Activated CD8-positive, alpha-beta memory T cell treated with anti-CD3 and anti-CD28 coated beads for 36 hours (primary cell): Measurements from ENCODE around the gene TRERF1. TPM values are rescaled to one million over a fixed set of nuclear protein-coding genes. Genes with fewer than 3 reads are reported as not detected.

Source experiments
- CTCF ChIA-PET: fragments of 350-600 bp; sonication (Branson Sonifier 250); formaldehyde crosslinking; loops from one replicate; lab custom pipeline; 2021; ENCODE audit warnings: antibody characterized with exemption; lab: Charles Lee
- POLR2A ChIA-PET: fragments of 350-600 bp; sonication (Branson Sonifier 250); formaldehyde crosslinking; loops from one replicate; lab custom pipeline; 2021; ENCODE audit warnings: antibody characterized with exemption; lab: Charles Lee
- total RNA-seq, 2 experiments: library from RNA; stranded (reverse); gene quantifications; one replicate each; pipeline ENCODE4 v1.2.3, GENCODE V29; 2021

TRERF1 gene
- total RNA-seq, 2 experiments from 2014 or later = 7.5 to 8.1 TPM

DNA sequence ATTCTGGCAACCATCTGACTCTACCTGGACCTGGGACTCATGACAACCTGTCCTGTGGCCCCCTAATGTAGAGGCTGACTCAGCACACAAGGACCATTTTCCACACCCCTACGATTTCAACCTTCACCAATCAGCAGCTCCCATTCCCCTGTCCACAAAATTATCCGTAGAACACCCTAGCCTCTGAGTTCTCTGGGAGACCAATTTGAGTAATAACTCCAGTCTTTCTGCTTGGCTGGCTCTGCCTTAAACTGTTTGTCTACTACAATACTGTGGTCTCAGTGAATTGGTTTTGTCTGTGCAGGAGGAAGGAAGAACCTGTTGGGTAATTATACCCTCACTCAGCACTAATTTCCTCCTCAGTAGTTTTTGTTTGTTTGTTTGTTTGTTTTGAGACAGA is 134.7 kb downstream of the TRERF1 start:
- CTCF ChIA-PET = interaction anchor here (1.0 kb wide), 1 partner anchor 23 kb away, joined by 4 read pairs; no protein-coding TSS in a partner anchor
- POLR2A ChIA-PET = no interaction called here

DNA sequence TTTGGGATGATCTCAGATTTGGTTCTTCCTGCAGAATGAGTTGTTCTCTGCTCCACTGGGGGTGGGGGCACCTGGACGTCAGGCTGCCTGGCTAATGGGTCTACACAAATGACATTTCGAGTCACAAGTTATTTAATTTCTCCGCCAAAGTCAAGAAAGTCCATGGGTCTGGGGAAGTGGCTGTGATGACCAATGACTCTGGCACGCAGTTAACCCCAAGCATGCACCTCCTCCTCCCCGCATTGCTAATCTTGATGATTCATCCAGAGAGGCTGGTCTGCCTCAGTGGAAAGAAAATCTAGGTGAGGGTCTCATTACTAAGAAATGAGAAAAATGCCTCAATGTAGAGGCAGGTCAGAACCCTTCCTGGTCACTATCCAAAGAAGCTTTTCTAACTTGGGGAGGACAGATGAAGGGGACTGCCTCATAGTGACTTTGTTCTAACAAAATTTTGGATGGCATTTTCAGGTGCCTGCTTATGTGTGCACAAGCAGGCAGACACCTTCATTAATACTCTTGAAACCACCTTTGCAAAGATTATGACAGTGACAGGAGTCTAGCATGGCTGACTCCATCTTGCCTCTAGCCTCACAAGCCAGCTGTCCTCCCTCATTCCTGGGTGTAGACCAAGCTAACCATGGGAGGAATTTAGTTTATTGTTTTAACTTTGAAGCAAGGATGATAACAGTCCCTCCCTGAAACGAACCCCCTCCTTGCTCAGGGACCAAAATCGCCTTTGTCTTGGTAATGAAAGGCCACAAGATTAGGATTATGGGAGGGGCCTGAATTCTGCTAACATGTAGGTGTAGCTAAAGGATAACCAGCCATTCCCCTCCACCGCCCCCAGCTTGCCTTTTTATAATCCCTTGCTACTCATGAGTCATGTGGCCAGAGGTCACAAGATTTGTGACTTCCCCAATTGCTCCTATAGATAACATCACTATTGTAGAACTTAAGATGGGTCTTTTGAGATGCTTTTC is 135.4 kb downstream of the TRERF1 start:
- CTCF ChIA-PET = interaction anchor here (1.0 kb wide), 1 partner anchor 23 kb away, joined by 4 read pairs; no protein-coding TSS in a partner anchor

DNA sequence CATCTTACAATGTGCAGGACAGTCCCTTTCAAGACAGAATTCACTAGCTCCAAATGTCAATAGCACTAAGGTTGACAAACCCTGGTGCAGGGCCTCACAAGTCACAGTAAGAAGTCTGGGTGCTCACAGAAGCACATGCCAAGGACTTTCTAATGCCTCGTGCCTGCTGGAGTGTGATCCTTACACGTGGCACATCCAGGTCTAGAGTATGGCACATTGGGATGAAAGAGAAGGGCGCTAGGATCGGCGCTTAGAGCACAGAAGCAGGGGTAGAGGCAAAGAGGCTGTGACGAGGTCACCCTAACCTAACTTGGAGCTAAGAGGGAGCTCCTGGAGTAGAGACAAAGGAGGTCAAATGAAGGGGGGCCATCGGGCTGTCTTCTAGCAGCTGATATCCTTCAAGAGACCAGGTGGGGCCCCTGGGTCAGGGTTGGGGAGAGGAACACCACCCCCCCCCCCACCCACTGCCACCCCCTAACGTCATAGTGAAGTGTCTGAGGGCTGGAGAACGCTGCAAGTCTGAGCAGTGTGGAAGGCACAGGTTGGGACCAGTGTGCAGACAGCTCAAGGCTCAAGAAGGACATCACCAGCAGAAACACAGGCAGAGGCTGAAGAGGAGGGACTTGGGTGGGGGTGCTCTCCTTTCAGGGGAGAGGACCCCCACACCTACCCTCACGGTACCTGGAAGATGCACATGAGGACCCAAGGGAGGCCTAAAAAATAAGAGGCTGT is 136.3 kb downstream of the TRERF1 start:
- CTCF ChIA-PET = no interaction called here
- POLR2A ChIA-PET = interaction anchor here (1.3 kb wide), 1 partner anchor 24 kb away, joined by 3 read pairs; no protein-coding TSS in a partner anchor

More for the DNA sequence above, 135.4 kb downstream of the TRERF1 start:
- POLR2A ChIA-PET = interaction anchor here (1.3 kb wide), 1 partner anchor 23 kb away, joined by 3 read pairs; no protein-coding TSS in a partner anchor

DNA sequence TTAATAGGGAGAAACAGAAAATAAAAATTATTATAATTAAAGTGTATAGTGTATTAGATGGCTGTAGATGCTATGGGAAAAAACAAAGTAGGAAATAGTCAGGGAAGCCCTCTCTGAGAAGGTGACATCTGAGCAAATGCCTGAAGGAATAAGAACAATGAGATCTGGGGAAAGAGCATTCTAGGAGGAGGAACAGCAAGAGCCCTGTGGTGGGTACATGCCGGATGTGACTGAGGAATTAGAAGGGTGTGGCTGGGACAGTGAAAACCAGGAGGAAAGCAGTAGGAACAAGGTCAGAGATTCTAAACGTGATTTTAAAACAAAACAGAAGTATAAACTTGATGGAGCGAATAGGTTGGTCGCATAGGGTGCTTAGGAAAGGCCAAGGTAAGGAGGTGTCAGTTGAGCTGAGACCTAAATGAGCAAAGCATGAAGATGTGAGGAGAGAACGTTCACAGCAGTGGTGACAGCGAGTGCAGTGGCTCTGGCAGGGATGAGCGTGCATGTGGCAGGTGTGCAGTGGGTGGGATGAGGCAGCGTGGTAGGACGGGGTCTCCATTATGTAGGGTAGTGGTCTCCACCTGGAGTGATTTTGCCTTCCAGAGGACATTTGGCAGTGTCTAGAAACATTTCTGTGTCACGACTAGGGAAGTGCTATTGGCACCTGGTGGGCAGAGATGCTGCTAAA is 137.0 kb downstream of the TRERF1 start:
- ChIA-PET CTCF (no interaction called here), POLR2A (no interaction called here)

DNA sequence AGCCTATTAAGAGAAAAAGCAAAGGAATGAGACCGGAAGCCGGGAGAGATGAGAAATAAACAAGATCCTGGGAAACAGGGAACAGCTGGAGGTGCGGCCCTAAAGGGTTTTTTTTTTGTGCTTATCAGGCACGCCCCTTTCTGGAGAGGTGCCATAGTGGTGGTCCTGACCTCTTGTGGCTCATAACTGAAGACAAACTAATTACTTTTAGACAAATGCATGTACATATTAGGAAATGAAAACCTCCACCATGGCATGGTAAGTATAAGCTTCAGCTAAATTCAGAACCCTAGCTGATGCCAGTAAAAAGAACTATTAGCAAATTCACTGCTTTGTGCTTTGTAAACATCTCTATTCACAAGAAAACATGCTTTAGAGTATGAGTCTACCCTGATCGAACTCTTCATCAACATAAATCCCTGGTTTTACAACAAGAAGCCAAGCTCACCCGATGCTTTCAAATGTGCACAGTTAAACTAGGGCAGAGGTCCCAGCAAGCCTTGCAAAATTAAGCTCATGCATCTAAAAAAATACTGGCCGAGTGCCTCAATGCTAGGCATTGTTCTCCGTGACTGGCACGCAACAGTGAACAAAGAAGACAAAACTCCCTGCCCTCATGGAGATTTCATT is 137.7 kb downstream of the TRERF1 start:
- ChIA-PET CTCF (interaction anchor here (1.2 kb wide), 1 partner anchor 233 kb away, joined by 3 read pairs; no protein-coding TSS in a partner anchor), POLR2A (no interaction called here)

DNA sequence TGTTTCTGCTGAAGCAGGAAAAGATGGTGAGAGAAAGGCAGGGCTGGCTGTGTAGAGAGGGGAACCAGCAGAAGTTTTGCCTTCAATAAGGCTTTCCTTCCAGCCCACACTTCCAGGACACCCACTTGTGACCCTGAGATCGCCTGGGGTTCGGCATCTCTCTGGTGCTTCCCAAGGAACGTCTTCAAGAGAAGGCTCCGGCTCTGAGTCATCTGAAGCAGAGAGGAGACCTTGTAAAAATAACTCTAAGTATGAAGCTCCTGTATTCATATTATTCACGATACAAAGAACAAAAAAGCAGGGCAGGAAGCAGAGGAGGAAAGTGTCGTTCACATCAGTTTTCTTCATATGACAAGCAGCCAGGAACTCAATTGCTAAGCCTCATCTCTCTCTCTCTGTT is 138.7 kb downstream of the TRERF1 start:
- POLR2A ChIA-PET = no interaction called here
- CTCF ChIA-PET = interaction anchor here (1.2 to 1.3 kb wide), 2 partner anchors 26 to 234 kb away, joined by 3 to 4 read pairs; no protein-coding TSS in a partner anchor

DNA sequence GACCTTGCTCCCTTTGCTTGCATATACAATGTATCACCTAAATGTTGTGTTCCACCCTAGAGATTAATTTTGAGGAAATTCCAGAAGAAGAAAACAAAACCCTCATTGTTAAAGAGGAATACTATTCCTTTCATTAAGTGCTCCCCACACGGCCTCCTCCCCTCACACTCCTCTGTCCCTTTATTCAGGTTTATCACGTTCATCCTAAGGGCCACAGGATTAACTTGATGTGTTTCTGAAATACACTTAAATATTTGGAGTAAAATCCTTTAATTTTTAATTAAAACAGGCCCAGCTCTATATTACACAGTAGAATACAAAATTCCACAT is 144.6 kb downstream of the TRERF1 start:
- ChIA-PET CTCF (interaction anchor here (1.1 to 1.4 kb wide), 2 partner anchors 14 to 240 kb away, joined by 3 to 4 read pairs; no protein-coding TSS in a partner anchor), POLR2A (interaction anchor here (0.7 kb wide), 1 partner anchor 12 kb away, joined by 4 read pairs; no protein-coding TSS in a partner anchor)

DNA sequence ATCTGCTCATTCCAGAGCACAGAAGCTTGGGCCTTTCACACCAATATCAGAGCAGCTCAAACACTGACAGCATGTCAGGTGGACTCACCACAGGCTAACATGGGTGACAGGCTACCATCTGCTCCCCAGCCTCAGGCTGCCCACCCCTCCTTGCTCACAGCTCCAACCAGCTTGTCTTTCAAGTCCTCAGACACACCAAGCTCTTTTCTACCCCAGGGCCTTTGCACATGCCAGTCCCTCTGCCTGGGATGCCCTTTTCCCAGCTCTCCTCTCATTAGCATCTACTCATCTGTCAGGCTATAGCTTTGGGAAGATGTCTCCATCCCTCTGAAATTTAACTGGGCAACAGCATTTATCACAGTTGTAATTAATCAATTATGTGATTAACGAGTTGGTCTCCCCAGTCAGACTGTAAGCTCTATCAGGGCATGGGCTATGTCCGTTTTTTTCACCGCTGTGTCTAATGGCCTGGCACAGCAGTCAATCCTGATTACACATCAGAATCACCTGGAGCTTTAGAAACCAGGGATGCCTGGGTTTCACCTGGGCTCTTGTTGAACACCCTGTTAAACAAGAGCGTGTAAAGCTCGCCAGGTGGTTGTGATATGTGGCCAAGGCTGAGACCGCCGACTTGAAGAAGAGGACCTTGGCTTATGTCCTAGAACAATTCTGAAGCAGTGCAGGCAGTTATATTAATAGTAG is 145.1 kb downstream of the TRERF1 start:
- POLR2A ChIA-PET = no interaction called here
- CTCF ChIA-PET = interaction anchor here (1.3 kb wide), 1 partner anchor 241 kb away, joined by 4 read pairs; no protein-coding TSS in a partner anchor

DNA sequence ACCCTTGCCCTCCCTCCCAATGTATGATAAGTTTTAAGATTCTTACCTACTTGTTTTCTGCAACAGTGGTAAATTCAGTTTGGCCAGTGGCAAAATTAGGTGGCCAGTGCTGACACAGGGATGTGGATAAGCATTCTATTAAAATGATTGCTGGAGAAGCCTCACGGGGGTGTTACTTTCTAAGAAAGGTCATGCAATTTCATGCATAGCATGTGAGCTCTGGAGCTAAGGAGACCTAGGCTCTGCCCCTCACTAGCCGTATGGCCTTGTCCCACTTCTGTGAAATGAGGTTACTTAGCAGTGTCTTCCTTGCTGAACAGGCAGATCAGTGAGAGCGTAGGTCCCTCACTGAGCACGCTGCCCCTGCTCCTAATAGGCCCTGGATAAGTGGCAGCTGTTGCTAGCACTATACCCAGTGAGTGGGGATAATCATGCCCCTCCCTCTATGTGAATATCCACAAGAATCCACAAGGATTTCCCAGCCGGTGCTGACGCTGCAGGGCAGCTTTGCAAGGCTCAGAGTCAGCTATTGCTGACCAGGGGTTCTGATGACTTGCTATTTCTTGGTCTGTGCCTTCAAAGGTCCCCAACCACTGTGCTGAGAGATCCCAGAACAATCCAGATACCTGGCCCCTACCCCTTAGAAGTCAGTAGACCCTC is 147.5 kb downstream of the TRERF1 start:
- POLR2A ChIA-PET = no interaction called here
- CTCF ChIA-PET = no interaction called here

DNA sequence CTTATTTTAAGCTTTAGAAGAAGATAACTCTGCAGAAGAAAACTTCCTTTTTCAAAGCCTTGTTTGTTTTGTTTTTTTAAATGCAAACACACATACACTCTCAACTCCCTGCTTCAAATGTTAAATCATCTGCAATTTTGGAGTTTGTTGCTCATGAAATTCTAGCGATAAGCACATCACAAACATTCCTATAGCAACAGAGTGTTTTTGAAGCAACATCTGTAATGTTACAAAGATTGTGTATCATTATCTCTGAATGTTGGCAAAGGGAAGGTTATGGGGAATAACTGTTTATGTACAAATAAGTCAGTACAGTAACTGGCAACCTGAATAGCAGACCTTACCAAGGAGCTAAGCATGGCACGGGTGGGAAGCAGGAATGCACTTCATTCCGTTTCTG is 149.3 kb downstream of the TRERF1 start:
- CTCF ChIA-PET = interaction anchor here (0.6 to 2.1 kb wide), 2 partner anchors 206 to 246 kb away, joined by 4 to 5 read pairs; no protein-coding TSS in a partner anchor
- POLR2A ChIA-PET = no interaction called here

DNA sequence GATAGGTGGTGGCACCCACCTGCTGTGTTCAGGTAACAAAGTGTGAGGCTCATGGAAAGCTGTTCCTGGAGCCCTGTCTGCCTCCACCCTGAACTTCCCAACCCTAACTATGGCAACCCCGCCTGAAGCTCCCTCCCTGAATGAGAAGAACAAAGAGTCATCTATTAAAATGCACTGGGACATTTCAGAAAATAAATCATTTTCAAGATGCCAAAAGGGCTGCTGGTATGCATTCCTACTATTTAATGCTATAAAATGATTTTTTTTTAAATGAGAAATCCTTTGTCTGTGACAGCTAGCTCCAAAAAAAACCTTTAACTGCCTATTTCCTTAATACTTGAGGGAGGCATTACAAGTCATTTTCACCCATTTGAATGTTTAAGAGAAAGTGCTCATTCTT is 149.7 kb downstream of the TRERF1 start:
- CTCF ChIA-PET = interaction anchor here (2.1 kb wide), 1 partner anchor 246 kb away, joined by 5 read pairs; no protein-coding TSS in a partner anchor
- POLR2A ChIA-PET = no interaction called here

DNA sequence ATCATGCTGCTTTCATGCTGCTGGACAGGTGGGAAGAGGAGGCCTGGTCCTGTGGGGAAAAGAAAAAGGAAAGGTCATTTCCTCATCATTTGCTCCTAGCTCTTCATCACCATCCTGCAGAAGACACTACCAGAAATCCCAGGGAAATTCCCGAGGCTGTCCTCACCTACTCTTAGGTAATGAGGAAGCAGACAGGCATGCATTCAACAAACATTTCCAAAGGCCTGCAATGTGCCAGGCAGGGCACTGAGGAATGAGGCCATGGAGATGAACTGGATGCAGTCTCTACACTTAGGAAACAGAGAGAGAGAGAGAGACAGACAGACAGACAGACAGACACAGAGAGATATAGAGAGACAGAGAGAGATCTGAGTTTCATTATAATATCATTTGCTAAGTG is 151.0 kb downstream of the TRERF1 start:
- POLR2A ChIA-PET = interaction anchor here (0.6 kb wide), 1 partner anchor 315 kb away, joined by 3 read pairs; no protein-coding TSS in a partner anchor
- CTCF ChIA-PET = no interaction called here

DNA sequence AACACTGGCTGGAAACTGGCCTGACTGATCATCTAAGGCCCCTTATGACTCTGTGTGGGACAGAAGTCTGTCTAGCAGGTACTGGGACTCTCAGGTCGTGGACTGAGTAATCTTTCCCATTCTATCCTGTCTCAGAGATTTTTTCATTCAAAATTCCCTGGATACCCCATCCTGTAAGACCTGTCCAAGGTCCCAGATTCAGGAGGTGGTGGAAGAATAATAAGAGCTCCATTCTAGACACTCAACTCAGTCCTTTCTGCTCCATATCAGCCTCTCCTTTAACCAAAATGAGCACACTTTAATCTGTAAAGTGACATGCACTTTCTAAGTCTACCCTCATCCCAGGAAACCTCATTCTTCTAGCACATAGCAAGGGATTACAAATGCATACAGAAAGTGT is 151.5 kb downstream of the TRERF1 start:
- CTCF ChIA-PET = no interaction called here
- POLR2A ChIA-PET = interaction anchor here (0.6 kb wide), 1 partner anchor 315 kb away, joined by 3 read pairs; no protein-coding TSS in a partner anchor

DNA sequence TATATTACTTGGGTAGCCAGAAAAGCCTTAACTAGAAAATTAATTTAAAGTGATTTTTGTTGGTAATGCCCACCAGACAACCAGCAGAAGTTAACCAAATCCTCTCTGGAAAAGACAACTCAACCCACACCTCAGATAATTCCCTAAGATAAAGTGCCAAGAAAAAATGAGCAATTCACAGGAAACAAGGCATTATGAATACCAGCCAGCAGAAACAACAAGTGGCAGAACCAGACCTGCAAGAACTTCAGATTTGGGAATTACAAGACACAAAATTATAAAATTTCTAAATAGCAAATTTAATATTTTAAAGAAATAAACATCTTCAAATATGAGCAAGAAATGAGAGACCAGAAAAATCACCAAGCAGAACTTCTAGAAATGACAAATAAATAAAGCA is 154.1 kb downstream of the TRERF1 start:
- CTCF ChIA-PET = no interaction called here
- POLR2A ChIA-PET = no interaction called here

DNA sequence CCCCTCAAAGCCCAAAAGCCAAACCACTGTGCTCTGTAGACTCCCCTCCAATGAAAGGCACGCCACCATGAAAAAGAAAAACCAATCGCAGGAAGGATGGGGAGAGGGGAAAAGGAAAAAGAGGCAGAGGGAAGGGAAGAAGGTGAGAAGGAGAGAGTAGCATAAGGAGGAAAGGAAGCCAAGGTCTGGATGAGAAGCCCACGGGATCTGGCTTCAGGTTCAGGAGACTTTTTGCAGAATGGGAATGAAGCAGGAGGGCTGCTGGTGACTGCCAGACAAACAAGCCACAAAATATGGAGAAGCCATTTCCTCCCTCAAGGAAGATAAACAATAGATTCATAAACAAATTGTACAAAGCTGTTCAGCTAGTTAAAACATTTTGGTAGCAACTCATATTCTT is 155.1 kb downstream of the TRERF1 start:
- CTCF ChIA-PET = interaction anchor here (0.9 to 1.1 kb wide), 2 partner anchors 15 to 23 kb away, joined by 3 to 4 read pairs; no protein-coding TSS in a partner anchor
- POLR2A ChIA-PET = no interaction called here

DNA sequence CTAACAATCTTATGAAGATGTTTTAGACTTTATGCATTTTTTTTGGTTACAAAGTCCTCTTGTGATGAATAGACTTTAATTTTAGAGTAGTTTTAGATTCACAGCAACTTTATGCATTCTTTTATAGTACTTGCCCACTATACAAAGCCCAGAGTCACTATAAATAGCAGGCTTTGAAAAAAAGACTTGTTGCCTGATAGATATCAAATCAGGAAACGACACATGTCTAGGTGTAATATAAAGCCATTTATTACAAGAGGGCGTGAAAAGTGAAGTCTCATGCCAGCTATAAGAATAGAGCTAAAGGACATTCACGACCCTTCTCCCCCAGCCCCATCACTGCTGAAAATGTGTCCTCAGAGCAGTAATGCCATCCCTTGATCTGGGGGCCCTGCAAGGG is 156.0 kb downstream of the TRERF1 start:
- CTCF ChIA-PET = interaction anchor here (1.1 to 1.8 kb wide), 2 partner anchors 14 to 252 kb away, joined by 3 to 6 read pairs; no protein-coding TSS in a partner anchor
- POLR2A ChIA-PET = no interaction called here

DNA sequence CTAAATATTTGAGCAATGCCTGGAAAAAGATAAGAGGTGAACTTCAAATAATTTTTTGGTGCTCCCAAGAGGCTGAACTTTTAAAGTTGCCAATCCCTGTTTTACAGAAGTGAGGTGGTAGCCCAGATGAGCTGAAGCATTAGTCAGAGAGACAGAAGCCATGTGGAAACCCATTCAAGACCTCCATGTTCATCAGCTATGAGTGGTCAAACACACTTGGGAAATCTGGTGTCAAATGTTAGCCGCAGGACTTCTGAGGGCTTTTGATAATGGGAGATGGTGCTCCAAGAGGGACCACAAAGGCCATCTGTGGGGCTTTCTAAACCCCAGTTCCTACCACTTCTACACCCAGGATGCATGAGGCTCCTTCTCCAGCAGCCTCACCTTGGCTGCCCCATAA is 156.5 kb downstream of the TRERF1 start:
- ChIA-PET POLR2A (interaction anchor here (0.6 kb wide), 1 partner anchor 12 kb away, joined by 4 read pairs; no protein-coding TSS in a partner anchor), CTCF (interaction anchor here (1.8 kb wide), 1 partner anchor 252 kb away, joined by 6 read pairs; no protein-coding TSS in a partner anchor)
